ENCODE results near the gene MRM2.

- TF ChIP-seq CTCF (tag by site-specific recombination; IDR thresholded peaks at IDR 0.05) (no peak), PBX3 (CRISPR knock-in tag; IDR thresholded peaks at IDR 0.05) (no peak), ZNF776 (tag by site-specific recombination; IDR thresholded peaks at IDR 0.05; ENCODE audit: borderline replicate concordance) (no peak), ZNF18 (tag by site-specific recombination; IDR thresholded peaks at IDR 0.05) (no peak), ZBTB26 (tag by site-specific recombination; optimal IDR thresholded peaks at IDR 0.05) (no peak), ZNF561 (tag by site-specific recombination; IDR thresholded peaks at IDR 0.05; ENCODE audit: borderline replicate concordance) (no peak), ZNF335 (tag by site-specific recombination; conservative IDR thresholded peaks at IDR 0.05) (no peak), KLF8 (tag by site-specific recombination; IDR thresholded peaks at IDR 0.05) (no peak), ZNF433 (tag by site-specific recombination; IDR thresholded peaks at IDR 0.05; ENCODE audit: low read depth) (no peak), KLF9 (tag by site-specific recombination; IDR thresholded peaks at IDR 0.05; ENCODE audit: low read depth) (no peak), SETDB1 (IDR thresholded peaks at IDR 0.05; ENCODE audit: insufficient read length, low read length) (no peak), ZNF274 (IDR thresholded peaks at IDR 0.05; ENCODE audit: low read length) (no peak), ZNF274 (tag by site-specific recombination; IDR thresholded peaks at IDR 0.05; ENCODE audit: borderline replicate concordance) (no peak), KLF16 (tag by site-specific recombination; IDR thresholded peaks at IDR 0.05) (no peak), SP7 (tag by site-specific recombination; IDR thresholded peaks at IDR 0.05) (no peak)
These were observed 41.9 kb downstream of the MRM2 start for GRCh38 chr7:2199956-2200583.
